Measurements from ENCODE around the gene OTOS.

OTOS gene

GRCh38 chr2:240140511-240140910 lies at the start of gene OTOS:
TSS of gene OTOS (minus strand) at chr2:240140658. CDS start at chr2:240140326, 332 bp downstream.
- DNase-seq, result no peak

GRCh38 chr2:240189686-240190085 lies 49.2 kb upstream of the OTOS start:
- DNase-seq, result no peak

GRCh38 chr2:240187989-240188590 lies 47.6 kb upstream of the OTOS start:
- DNase-seq, result no peak

- DNase-seq, result no peak
Measured at GRCh38 chr2:240186191-240186725, 45.8 kb upstream of the OTOS start.

GRCh38 chr2:240184656-240185055 lies 44.2 kb upstream of the OTOS start:
- DNase-seq, result no peak

GRCh38 chr2:240183875-240184590 lies 43.6 kb upstream of the OTOS start:
- no peak for DNase-seq

GRCh38 chr2:240183006-240183874 lies 42.8 kb upstream of the OTOS start:
- no peak for DNase-seq

GRCh38 chr2:240182476-240182875 lies 42.0 kb upstream of the OTOS start:
- DNase-seq, result no peak

- DNase-seq, result no peak
Measured at GRCh38 chr2:240182001-240182400, 41.5 kb upstream of the OTOS start.

GRCh38 chr2:240179941-240180666 lies 39.6 kb upstream of the OTOS start:
- DNase-seq, result no peak

- no peak for DNase-seq
Measured at GRCh38 chr2:240179186-240179815, 38.8 kb upstream of the OTOS start.

- no peak for DNase-seq
Measured at GRCh38 chr2:240178564-240178963, 38.1 kb upstream of the OTOS start.

GRCh38 chr2:240174496-240174895 lies 34.0 kb upstream of the OTOS start:
- no peak for DNase-seq

GRCh38 chr2:240172071-240172895 lies 31.8 kb upstream of the OTOS start:
- no peak for DNase-seq

- DNase-seq, result no peak
Measured at GRCh38 chr2:240170883-240171282, 30.4 kb upstream of the OTOS start.

- no peak for DNase-seq
Measured at GRCh38 chr2:240170354-240170735, 29.9 kb upstream of the OTOS start.

- no peak for DNase-seq
Measured at GRCh38 chr2:240169486-240170353, 29.3 kb upstream of the OTOS start.

GRCh38 chr2:240168546-240169361 lies 28.3 kb upstream of the OTOS start:
- no peak for DNase-seq

GRCh38 chr2:240168041-240168440 lies 27.6 kb upstream of the OTOS start:
- no peak for DNase-seq

- DNase-seq, result no peak
Measured at GRCh38 chr2:240167588-240167880, 27.1 kb upstream of the OTOS start.
